Liver (tissue), 3 donors: ENCODE measurements around the gene SLC30A4.

Experiments
- CTCF ChIP-seq: fragments of 150-350 bp; IDR thresholded peaks from 2 replicates; pipeline ENCODE4 v1.5.1; 2017; ENCODE audit warnings: improper control_type of control experiment, low read depth, low read length; ENCODE audit not compliant: missing input control
- FOXA1 ChIP-seq: IDR thresholded peaks from 2 replicates; pipeline ENCODE4 v1.6.1; 2016; ENCODE audit warnings: antibody characterized with exemption
- GABPA ChIP-seq, 2 donors: IDR thresholded peaks in 1 of 2; conservative IDR thresholded peaks in 1 of 2; 2 replicates each; pipeline ENCODE4 v1.6.1; 2016; ENCODE audit warnings: antibody characterized with exemption in 2 of 2, mild to moderate bottlenecking in 1 of 2, moderate library complexity in 1 of 2
- MAX ChIP-seq: IDR thresholded peaks from 2 replicates; pipeline ENCODE4 v1.6.1; 2016; ENCODE audit warnings: antibody characterized with exemption
- SP1 ChIP-seq: IDR thresholded peaks from 2 replicates; pipeline ENCODE4 v1.6.1; 2018; ENCODE audit warnings: antibody characterized with exemption, mild to moderate bottlenecking
- YY1 ChIP-seq: IDR thresholded peaks from 2 replicates; pipeline ENCODE4 v1.6.1; 2016; ENCODE audit warnings: antibody characterized with exemption, mild to moderate bottlenecking
- TF ChIP-seq, protein P1 (sequence below): IDR thresholded peaks from 2 replicates; pipeline ENCODE4 v1.6.1; 2016; ENCODE audit warnings: antibody characterized with exemption
- TF ChIP-seq, protein P2 (sequence below): IDR thresholded peaks from 2 replicates; pipeline ENCODE4 v1.6.1; 2016; ENCODE audit warnings: antibody characterized with exemption, mild to moderate bottlenecking
- donor health status: healthy.
- donor health status: healthy.

- TF ChIP-seq, protein P1, sequence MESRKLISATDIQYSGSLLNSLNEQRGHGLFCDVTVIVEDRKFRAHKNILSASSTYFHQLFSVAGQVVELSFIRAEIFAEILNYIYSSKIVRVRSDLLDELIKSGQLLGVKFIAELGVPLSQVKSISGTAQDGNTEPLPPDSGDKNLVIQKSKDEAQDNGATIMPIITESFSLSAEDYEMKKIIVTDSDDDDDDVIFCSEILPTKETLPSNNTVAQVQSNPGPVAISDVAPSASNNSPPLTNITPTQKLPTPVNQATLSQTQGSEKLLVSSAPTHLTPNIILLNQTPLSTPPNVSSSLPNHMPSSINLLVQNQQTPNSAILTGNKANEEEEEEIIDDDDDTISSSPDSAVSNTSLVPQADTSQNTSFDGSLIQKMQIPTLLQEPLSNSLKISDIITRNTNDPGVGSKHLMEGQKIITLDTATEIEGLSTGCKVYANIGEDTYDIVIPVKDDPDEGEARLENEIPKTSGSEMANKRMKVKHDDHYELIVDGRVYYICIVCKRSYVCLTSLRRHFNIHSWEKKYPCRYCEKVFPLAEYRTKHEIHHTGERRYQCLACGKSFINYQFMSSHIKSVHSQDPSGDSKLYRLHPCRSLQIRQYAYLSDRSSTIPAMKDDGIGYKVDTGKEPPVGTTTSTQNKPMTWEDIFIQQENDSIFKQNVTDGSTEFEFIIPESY = no peak
- TF ChIP-seq GABPA (IDR thresholded peaks at IDR 0.05 in 1 of 2, conservative IDR thresholded peaks at IDR 0.05 in 1 of 2) (no peak), CTCF (no peak), YY1 (no peak), FOXA1 (no peak), MAX (no peak), SP1 (no peak)
- TF ChIP-seq, protein P2, sequence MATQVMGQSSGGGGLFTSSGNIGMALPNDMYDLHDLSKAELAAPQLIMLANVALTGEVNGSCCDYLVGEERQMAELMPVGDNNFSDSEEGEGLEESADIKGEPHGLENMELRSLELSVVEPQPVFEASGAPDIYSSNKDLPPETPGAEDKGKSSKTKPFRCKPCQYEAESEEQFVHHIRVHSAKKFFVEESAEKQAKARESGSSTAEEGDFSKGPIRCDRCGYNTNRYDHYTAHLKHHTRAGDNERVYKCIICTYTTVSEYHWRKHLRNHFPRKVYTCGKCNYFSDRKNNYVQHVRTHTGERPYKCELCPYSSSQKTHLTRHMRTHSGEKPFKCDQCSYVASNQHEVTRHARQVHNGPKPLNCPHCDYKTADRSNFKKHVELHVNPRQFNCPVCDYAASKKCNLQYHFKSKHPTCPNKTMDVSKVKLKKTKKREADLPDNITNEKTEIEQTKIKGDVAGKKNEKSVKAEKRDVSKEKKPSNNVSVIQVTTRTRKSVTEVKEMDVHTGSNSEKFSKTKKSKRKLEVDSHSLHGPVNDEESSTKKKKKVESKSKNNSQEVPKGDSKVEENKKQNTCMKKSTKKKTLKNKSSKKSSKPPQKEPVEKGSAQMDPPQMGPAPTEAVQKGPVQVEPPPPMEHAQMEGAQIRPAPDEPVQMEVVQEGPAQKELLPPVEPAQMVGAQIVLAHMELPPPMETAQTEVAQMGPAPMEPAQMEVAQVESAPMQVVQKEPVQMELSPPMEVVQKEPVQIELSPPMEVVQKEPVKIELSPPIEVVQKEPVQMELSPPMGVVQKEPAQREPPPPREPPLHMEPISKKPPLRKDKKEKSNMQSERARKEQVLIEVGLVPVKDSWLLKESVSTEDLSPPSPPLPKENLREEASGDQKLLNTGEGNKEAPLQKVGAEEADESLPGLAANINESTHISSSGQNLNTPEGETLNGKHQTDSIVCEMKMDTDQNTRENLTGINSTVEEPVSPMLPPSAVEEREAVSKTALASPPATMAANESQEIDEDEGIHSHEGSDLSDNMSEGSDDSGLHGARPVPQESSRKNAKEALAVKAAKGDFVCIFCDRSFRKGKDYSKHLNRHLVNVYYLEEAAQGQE = no peak
Measured at GRCh38 chr15:45481135-45481534, 41.4 kb downstream of the SLC30A4 start.
